ENCODE results near the gene COPB2. TPM values are rescaled to one million over a fixed set of nuclear protein-coding genes. Genes with fewer than 3 reads are reported as not detected.

Gene COPB2
- total RNA-seq, 4 donors from 2014 or later: 46.1 to 63.6 (median 53.6) TPM

DNA sequence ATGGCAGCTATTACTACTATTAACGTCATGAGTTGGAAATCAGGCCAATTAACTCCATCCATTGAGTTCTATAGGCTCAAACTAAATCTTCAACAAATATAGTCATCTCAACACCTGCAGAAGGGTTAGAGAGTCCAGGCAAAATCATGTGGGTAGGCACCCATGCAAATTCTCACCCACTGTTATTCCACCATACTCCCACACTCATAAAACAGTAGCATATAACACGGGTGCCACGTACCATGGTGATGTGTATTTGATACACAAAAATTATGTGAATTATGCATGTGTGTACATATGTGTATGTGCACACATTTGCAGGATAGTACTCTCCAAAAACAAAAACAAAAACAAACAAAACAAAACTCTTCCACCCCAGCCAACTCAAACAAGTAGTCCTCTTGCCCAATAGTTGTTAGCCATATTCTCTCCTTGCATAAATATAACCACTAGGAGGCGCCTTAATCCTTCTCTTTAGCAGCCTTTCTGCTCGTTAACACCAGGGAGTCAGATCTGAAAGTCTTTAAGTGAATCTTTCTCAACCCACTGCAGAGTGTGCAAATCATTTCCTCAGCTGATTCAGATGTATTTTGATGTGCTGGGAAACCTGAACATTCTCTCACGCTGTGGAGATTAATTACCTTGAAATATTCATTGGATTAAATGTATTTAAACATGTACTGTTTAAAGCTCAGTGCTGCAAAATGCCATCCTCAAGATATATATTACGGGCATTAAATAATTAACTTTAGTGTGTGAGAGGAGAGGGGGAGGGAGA lies 38.0 kb upstream of the COPB2 start:
- 41 to 47% methylated on average over 7 of the region's 7 CpGs for WGBS, 2 donors
- intact Hi-C loops (cut with DNase I; ENCODE audit: low total_unique reads): no loop called here
- peak in 1 of 2 donors; percentile 46 for DNase-seq (ENCODE audit: low spot score in 2 of 2)
- TF ChIP-seq, protein P1, sequence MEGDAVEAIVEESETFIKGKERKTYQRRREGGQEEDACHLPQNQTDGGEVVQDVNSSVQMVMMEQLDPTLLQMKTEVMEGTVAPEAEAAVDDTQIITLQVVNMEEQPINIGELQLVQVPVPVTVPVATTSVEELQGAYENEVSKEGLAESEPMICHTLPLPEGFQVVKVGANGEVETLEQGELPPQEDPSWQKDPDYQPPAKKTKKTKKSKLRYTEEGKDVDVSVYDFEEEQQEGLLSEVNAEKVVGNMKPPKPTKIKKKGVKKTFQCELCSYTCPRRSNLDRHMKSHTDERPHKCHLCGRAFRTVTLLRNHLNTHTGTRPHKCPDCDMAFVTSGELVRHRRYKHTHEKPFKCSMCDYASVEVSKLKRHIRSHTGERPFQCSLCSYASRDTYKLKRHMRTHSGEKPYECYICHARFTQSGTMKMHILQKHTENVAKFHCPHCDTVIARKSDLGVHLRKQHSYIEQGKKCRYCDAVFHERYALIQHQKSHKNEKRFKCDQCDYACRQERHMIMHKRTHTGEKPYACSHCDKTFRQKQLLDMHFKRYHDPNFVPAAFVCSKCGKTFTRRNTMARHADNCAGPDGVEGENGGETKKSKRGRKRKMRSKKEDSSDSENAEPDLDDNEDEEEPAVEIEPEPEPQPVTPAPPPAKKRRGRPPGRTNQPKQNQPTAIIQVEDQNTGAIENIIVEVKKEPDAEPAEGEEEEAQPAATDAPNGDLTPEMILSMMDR (IDR thresholded peaks at IDR 0.05): no peak
- TF ChIP-seq POLR2A (IDR thresholded peaks at IDR 0.05): no peak
- no peak overlapping the region for H3K4me3 ChIP-seq (ENCODE audit: low read depth, poor library complexity, severe bottlenecking)

DNA sequence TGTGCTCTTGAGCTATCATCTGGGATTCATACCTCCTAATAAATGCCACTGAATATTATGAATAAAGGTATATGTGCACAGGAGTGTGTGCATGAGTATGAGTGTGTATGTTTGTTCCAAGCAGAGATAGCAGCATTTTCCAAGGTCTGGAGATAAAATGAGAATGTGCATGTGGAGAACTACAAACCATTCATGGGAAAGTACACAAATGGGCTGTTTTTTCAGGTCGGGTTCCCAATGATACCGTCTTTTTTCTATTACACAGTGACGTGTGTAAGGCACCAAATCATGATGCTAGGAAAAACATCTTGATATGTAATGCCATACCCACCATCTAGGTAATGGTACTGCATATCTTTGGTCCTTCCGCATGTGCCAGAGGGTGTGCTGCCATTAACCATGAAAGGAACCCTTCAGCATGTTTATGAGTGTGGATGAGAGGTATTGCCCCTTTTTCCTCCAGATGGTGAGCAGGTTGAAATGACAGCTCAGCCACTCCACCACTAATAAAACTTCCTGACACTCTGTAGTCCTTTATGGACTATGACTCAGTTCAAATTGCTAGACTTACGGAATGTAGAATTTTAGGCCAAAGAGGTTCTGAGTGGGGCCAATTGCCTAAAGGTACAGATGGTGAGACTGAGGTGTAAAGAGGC lies 36.4 kb upstream of the COPB2 start:
- WGBS, 2 donors: 68 to 73% methylated on average over 5 of the region's 5 CpGs
- H3K4me3 ChIP-seq (ENCODE audit: low read depth, poor library complexity, severe bottlenecking): no peak overlapping the region
- TF ChIP-seq POLR2A (IDR thresholded peaks at IDR 0.05): no peak
- TF ChIP-seq, protein P1 (IDR thresholded peaks at IDR 0.05): no peak
- intact Hi-C loops (cut with DNase I; ENCODE audit: low total_unique reads): no loop called here
- DNase-seq (ENCODE audit: low spot score in 2 of 2): no peak

DNA sequence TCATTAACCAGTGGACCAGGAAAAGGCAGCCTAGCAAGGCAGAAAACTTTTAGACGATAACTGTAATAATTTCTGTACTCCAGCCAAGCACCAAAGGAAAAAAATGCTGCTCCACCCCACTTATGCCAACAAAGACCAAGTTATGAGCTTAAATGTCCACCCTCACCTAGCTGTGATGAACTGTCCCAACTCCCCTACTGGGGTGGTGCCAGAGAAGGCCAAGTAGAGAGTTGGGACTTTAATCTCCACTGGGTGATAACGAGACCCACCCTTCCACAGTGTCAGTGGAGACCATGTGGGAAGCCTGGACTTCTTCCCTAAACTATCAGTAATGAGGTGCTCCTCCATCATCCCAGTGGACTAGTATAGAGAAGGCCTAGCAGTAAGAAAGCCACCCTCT lies 33.8 kb upstream of the COPB2 start:
- WGBS, 2 donors: 78 to 80% methylated on average over 2 of the region's 2 CpGs
- DNase-seq (ENCODE audit: low spot score in 2 of 2): no peak
- no peak overlapping the region for H3K4me3 ChIP-seq (ENCODE audit: low read depth, poor library complexity, severe bottlenecking)
- intact Hi-C loops (cut with DNase I; ENCODE audit: low total_unique reads): no loop called here
- TF ChIP-seq, protein P1 (IDR thresholded peaks at IDR 0.05): no peak
- no peak for TF ChIP-seq POLR2A (IDR thresholded peaks at IDR 0.05)

DNA sequence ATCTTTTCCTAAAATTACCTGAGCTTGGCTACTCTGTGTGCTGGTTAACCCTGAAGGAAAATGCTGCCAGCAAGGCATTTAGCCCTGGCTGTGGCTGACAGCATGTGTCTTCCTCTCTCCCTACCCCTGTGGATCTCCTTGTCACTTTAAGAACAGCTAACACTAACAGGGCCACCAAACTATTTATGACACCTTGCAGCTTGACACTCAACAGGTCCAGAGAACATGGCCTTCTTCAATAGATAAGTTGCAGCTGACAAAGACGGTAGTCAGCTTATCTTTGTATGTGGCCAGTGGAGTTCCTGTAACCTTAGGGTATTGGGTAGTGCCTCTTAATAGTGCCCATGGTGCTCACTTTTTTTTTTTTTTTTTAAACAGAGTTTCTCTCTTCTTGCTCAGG lies 32.0 kb upstream of the COPB2 start:
- TF ChIP-seq, protein P1 (IDR thresholded peaks at IDR 0.05): no peak
- no peak for TF ChIP-seq POLR2A (IDR thresholded peaks at IDR 0.05)
- 88 to 93% methylated on average over 1 of the region's 1 CpG for WGBS, 2 donors
- DNase-seq (ENCODE audit: low spot score in 2 of 2): no peak
- intact Hi-C loops (cut with DNase I; ENCODE audit: low total_unique reads): no loop called here
- no peak overlapping the region for H3K4me3 ChIP-seq (ENCODE audit: low read depth, poor library complexity, severe bottlenecking)

DNA sequence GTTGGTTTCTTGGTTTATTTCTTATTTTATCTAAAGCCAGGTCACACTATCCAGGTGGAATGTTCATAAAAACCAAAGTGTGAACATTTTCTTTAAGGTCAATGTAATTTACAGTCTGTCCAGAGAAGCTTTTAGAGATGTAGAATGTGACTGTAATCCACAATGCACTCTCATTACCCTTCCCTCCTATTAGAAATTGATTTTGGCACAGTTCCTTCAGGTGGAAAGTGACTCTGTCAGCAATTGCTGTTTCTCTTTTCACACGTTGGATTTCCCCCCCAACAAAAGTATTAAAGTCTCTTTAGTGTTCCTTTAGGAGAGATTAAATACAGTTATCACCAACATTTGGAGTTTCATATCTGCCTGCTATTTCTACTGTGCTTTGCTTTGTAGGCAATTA lies 31.6 kb upstream of the COPB2 start:
- intact Hi-C loops (cut with DNase I; ENCODE audit: low total_unique reads): no loop called here
- DNase-seq (ENCODE audit: low spot score in 2 of 2): no peak
- 59 to 67% methylated on average over 1 of the region's 1 CpG for WGBS, 2 donors

More for the DNA sequence above, 31.6 kb upstream of the COPB2 start:
- TF ChIP-seq POLR2A (IDR thresholded peaks at IDR 0.05): no peak
- TF ChIP-seq, protein P1 (IDR thresholded peaks at IDR 0.05): no peak
- H3K4me3 ChIP-seq (ENCODE audit: low read depth, poor library complexity, severe bottlenecking): no peak overlapping the region
